Skin of body (tissue), 2 donors: ENCODE data around the gene WASHC3. TPM values are rescaled to one million over a fixed set of nuclear protein-coding genes. Genes with fewer than 3 reads are reported as not detected.
"Not testable (repeated sequence)": the region's sequence is repeated elsewhere in the genome, so short reads cannot be mapped to it uniquely, and the experiment has no call there.

ENCODE experiments used
- DNase-seq: peaks from one replicate; lab custom pipeline; 2025; lab: John Stamatoyannopoulos, UW
- total RNA-seq: library from RNA; depleted of rRNA; stranded (reverse); fragments of >200 nt; gene quantifications from one replicate; pipeline ENCODE4 v1.2.3, GENCODE V29; 2014

Gene WASHC3
- total RNA-seq, 1 donor from 2014 or later: 44.2 TPM

- no peak for DNase-seq
Measured at GRCh38 chr12:102050660-102051430, 10.9 kb downstream of the WASHC3 start.

GRCh38 chr12:102043928-102044327, 17.9 kb downstream of the WASHC3 start:
- DNase-seq: no peak

DNA sequence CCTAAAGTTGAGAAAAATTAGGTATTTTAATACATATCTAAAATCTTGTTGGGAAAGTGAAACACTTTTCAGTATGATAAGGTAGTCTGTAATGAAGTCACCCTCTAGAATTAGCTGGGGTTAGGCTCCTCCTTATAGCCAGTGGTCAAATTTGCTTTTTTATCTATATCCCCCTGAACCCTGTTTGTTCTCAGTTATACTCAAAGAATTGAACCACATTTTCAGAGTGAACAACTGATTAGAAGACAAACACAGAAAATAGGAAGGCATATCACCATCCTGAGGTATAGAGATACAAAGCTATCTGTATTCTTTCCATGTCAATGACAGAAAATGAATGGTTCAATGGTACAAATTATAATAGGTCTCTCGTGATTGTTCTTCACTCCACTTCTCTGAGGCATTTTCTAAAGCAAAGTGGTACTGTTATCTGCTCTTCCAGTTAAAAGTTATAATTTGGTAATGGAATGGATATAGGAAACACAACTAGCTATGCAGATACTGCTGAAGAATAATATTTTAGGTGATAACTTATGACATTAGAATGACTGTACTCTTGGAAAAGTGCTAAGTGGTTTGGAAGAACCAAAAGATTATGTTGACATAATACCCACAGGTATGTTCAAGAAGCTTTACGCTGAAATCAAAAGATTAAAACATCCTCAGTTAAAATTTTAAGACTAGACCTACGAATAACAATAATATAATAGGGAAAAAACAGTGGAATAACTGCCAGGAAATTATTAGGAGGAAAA, 27.6 kb downstream of the WASHC3 start:
- DNase-seq: no peak

DNA sequence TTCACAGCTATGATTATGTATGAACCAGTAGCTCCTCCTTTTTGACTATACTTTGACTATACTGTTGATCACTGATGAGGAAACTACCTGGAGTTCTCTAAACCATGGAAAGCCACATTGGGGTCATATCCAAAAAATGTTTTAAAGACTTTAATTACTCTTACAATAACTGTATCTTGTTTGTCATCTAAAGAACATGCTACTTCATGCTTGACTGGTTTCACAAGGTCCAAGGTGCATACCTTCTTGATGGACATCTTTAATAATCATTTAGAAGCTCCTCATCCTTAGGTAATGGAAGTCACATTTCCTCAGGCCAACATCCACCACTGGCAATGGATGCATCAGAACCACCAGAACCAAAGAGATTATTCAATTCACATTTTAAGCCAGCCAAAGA, 29.9 kb downstream of the WASHC3 start:
- no peak for DNase-seq

DNA sequence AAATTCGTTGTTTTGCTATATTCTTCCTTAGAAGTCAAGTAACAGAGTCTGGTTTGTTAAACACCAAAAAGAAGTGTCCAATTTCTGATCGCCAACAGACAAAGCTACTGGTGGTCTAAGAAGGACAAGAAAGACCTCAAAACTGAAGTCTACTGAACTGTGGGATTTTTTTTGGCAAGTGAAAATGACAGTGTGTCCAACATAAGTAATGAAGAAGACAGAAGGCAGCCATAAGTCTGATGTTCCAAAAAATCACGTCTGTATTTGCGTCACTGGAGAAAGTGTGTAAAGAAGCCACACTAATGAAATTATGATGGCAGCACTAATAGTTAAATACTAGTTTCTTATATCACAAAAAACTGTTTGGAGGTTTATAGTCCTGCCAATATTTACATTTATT, 32.6 kb downstream of the WASHC3 start:
- no peak for DNase-seq

DNA sequence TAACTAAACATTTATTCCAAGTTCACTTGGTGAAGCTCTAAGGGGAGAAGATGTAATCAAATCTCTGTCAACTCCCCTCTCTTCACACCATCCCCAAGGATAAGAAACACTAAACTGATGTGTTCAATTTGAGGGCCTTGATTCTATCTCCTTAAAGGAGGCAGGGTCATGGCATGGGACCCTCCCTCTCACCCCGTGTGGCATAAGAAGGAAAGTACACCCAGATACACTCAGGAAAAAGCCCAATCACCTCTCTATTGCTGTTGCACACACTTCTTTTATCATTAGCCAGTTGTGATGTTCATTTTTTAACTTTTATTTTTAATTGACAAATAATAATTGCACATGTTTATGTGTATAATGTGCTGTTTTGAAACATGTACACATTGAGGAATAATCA, 35.1 kb downstream of the WASHC3 start:
- DNase-seq: no peak

DNA sequence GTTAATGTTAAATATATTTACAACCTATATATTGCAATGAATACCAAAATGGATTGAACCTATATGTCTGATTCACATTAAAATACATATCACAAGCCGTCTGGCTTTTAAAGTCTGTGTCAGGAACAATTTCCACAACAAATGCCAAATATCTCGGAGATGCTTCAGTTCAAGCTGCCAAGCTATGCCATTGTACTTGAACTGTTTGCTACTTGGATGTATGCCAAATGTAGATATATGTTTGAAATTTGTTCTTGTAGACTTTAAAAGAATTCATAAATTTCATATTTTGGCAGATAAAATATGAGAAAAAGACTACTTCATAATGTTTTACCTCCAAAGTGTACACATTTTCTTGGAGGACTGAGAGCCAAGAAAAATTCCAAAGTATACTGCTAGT, 37.0 kb downstream of the WASHC3 start:
- no peak for DNase-seq

DNA sequence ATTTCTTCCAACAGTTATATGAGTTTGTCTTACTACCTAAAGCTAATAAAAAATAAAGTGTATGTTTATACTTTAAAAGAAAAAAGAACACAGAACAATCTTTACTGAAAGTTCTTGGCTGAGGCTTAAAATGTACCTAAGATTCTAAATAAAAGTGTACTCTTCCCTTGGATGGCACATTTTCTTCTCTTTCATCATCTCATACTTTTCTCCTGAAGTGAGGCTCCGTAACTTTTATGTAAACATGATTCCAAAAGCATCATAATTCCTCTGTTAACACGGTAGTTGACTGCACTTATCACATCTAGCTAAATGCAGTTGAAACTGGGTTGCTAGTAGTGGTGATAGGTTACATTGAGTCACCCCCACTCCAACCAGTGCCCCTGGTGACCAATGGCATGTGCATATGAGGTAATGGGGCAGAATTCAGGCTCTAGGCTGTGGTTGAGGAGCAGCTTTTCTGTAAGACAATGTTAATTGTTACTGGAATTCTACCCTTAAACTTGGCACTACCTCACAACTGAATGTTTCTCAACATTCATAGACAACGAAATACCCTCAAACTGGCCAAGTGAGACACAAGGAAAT, 38.4 kb downstream of the WASHC3 start:
- no peak for DNase-seq

- DNase-seq: no peak
Measured at GRCh38 chr12:102022286-102022685, 39.5 kb downstream of the WASHC3 start.

- no peak for DNase-seq
Measured at GRCh38 chr12:102021540-102022246, 40.1 kb downstream of the WASHC3 start.

DNA sequence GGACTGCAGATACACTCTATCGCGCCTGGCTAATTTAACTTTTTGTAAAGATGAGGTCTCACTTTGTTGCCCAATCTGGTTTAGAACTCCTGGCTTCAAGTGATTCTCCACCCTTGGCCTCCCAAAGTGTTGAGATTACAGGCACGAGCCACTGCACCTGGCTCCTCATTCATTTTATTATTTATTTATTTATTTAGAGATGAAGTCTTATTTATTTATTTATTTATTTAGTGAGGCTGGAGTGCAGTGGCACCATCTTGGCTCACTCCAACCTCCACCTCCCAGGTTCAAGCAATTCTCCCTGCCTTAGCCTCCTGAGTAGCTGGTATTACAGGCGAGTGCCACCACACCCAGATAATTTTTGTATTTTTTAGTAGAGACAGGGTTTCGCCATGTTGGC, 43.2 kb downstream of the WASHC3 start:
- DNase-seq: not testable (repeated sequence)

- no peak for DNase-seq
Measured at GRCh38 chr12:102016472-102016871, 45.3 kb downstream of the WASHC3 start.

DNA sequence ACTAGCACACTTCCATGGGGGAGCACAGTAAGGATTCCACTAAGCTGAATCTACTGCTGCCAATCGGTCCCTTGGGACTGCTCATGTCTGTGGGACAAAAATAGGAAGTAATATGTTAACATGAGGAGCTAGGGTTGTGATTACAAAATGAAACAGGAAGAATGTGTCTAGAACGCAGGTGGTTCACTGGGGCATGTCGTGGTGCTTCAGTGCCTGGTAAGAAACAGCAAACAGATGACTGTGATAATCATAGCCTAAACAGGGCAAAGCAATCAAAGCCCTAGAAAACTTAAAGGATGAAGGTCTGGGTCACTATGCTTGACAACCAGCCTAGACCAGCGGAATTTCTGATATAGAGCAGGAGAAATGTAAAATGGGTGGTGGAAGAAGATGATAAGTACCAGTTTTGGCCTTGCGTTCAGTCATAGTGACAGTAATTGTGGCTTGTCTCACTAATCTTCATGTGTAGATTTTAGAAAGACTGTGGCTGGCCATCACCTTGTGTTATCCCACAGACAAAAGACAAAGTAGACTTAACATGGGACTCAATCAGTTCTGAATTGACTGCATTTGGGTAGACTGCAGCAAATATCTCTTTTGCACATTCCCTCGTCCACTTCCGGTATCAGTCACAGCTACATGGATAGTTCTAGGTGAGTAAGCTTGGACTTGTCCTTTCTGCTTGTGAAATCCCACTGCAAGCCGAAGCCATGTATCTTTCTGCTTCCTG, 51.4 kb downstream of the WASHC3 start:
- DNase-seq: no peak

DNA sequence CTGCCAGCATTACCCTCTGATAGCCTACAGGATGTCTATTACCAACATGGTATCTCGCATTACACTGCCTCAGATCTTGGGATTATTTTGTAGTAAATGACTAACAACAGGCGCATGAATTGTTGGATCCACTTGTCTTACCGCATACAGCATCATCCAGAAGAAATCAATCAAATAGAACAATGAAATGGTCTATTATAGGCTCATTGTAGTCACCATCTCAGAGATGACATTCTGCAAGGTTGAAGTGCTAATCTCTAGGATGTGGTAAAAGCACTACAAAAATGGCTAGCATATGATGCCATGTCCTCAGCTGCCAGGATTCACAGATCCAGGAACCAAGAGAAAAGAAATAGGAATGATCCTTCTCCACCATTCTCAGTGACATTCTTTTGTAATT, 52.0 kb downstream of the WASHC3 start:
- no peak for DNase-seq

GRCh38 chr12:102008615-102009126, 53.1 kb downstream of the WASHC3 start:
- DNase-seq: no peak

DNA sequence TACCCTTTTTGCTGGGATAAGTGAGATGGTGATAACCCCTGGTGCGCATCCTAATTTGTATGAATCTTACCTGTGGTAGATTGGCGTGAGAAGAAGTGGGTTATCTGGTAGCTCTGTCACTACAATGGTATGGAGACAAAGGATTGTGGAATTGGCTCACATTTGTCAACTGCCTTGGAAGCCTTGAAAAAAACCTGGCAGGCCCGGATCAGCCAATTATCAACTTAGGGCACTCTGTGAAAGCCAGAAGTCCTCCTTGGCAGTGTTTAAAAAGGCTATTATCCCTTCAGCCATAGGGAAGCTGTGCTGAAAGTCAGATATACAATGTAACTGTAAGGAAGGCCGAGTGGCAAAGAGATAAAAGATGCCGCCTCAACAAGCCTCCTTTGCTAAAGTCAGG, 56.5 kb downstream of the WASHC3 start:
- no peak for DNase-seq

- DNase-seq: no peak
Measured at GRCh38 chr12:101997102-101997501, 64.7 kb downstream of the WASHC3 start.

GRCh38 chr12:101995684-101996083, 66.1 kb downstream of the WASHC3 start:
- no peak for DNase-seq

DNA sequence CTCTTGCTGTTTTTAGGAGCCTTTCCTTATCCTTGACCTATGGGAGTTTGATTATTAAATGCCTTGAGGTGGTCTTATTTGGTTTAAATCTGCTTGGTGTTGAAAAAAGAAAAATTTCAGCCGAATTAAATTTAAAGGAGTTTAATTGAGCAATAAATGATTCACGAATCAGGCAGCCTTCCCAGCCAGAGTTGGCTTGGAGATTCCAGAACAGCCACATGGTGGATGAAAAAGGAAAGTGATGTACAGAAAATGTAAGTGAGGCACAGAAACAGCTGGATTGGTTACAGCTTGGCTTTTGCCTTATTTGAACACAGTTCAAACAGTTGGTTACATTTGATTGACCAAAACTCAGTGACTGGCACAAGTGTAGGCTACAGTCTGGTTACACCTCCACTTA, 69.7 kb downstream of the WASHC3 start:
- DNase-seq: no peak

DNA sequence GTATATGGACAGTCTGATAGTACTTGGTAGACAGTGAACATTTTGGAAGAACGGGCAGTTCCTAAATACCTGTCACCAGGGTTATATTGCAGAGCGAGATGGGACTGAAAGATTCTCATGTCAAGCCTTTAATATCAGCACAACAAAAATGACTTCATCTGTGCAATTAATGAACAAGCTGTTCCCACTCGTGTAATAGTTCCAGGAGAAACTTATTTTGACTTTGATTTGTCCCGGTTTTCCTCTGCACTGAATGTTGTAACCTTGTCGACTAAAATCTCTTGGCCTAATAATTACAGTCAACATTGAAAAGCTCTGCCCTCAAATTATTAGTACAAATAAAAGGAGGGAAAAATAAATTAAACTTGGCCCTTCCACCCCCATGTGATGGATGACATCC, 79.5 kb downstream of the WASHC3 start:
- no peak for DNase-seq

DNA sequence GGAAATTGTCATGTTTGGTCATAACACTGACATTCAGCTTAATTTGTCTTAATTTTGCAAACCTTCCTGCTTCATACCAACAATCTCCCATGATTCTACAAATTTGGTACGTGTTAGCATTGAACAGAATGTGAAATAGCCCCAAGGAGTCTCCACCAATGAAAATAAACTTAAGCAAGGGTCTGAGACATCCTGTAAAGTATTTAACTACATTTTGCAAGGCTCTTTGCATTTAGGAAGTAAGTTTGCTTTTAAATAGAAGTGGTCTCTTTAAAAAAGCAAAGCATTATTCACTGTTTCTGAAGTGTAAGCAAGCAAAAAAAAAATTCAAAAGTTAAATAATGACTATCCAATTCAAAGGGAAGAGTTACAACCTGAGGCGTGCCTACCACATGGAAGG, 79.9 kb downstream of the WASHC3 start:
- no peak for DNase-seq
